ENCODE results near the gene TMEM156.

DNA sequence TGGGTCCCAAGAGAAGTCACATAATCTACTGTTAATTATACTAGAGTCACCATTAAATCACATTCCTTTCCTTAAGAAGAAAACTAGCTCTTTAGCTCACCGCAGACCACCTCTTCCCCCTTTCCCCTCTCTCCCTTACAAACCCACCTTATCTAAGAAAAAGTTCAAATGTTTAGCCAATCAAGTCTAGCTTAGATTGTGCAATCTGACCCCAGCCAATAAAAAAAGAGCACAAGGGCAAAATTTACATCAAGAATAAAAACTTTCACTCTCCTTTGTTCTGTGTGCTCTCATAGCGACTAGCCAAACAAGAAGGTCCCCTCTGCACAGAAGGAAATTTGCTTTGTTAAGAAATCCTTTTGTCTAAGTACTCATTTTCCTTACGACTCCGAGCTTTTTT is 76.3 kb downstream of the TMEM156 start:
- TF ChIP-seq, protein P1, sequence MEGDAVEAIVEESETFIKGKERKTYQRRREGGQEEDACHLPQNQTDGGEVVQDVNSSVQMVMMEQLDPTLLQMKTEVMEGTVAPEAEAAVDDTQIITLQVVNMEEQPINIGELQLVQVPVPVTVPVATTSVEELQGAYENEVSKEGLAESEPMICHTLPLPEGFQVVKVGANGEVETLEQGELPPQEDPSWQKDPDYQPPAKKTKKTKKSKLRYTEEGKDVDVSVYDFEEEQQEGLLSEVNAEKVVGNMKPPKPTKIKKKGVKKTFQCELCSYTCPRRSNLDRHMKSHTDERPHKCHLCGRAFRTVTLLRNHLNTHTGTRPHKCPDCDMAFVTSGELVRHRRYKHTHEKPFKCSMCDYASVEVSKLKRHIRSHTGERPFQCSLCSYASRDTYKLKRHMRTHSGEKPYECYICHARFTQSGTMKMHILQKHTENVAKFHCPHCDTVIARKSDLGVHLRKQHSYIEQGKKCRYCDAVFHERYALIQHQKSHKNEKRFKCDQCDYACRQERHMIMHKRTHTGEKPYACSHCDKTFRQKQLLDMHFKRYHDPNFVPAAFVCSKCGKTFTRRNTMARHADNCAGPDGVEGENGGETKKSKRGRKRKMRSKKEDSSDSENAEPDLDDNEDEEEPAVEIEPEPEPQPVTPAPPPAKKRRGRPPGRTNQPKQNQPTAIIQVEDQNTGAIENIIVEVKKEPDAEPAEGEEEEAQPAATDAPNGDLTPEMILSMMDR (IDR thresholded peaks at IDR 0.05; ENCODE audit: extremely low read depth in 1 of 2, insufficient read depth in 1 of 2, low read depth in 1 of 2, low read length in 2 of 2), result no peak
- TF ChIP-seq EZH2 (IDR thresholded peaks at IDR 0.05; ENCODE audit: borderline replicate concordance, low read depth, low read length, severe bottlenecking), result no peak
